Body of pancreas (tissue), 4 donors: Measurements from ENCODE around the gene TRIB2. TPM values are rescaled to one million over a fixed set of nuclear protein-coding genes. Genes with fewer than 3 reads are reported as not detected.

Experiments used
- ATAC-seq: fragments of 150-250 bp; one replicate; pipeline ENCODE4 v1.9.1; 2016
- DNase-seq, 4 donors: peaks; one replicate each; pipeline ENCODE4 v3.0.0-alpha.2; 2019
- H3K27ac ChIP-seq, 4 donors: fragments of 200-600 bp; sonication (generic); 1 replicate in 3 of 4; 2 replicates in 1 of 4; pipeline versions ENCODE4 v1.5.1 to v1.6.1; 2016 to 2019; ENCODE audit warnings: mild to moderate bottlenecking in 1 of 4, mixed read lengths in 1 of 4, moderate library complexity in 1 of 4
- H3K27me3 ChIP-seq, 2 donors: fragments of 200-600 bp; sonication (generic); one replicate each; pipeline ENCODE4 v1.6.0; 2016; ENCODE audit warnings: mild to moderate bottlenecking in 1 of 2
- H3K36me3 ChIP-seq, 2 donors: fragments of 200-600 bp; sonication (generic); replicated peaks in 1 of 2; 2 replicates each; pipeline ENCODE4 v1.5.1; 2016; ENCODE audit warnings: low read depth in 2 of 2; ENCODE audit not compliant: insufficient read depth in 1 of 2
- H3K4me1 ChIP-seq: fragments of 200-600 bp; sonication (generic); one replicate; pipeline ENCODE4 v1.6.0; 2016
- H3K4me3 ChIP-seq, 2 donors: fragments of 200-600 bp; sonication (generic); 1 replicate in 1 of 2; 2 replicates in 1 of 2; pipeline ENCODE4 v1.5.1; 2016 to 2019
- H3K9me3 ChIP-seq, 3 donors: fragments of 200-600 bp; sonication (generic); 1 replicate in 2 of 3; 2 replicates in 1 of 3; pipeline ENCODE4 v1.5.1; 2016
- POLR2A ChIP-seq, 3 donors: fragments of 450-650 bp; IDR thresholded peaks; one replicate each; pipeline ENCODE4 v1.6.1; 2016; ENCODE audit warnings: antibody characterized with exemption in 3 of 3, mild to moderate bottlenecking in 2 of 3
- WGBS, 2 donors: methylation state at CpG; one replicate each; pipeline ENCODE4 v1.1.5; 2017; 5-methylcytosine and 5-hydroxymethylcytosine counted together
- intact Hi-C: fragments of 100-400 bp; cut with DNase I; formaldehyde crosslinking; loops from one replicate; pipeline ENCODE4 v1.15.1; 2023
- total RNA-seq, 2 donors: library from RNA; depleted of rRNA; stranded (reverse); fragments of >200 nt; gene quantifications; one replicate each; pipeline ENCODE4 v1.1.0, GENCODE V29; 2016
- TF ChIP-seq, protein P1 (sequence below), 7 experiments: fragments of 450-650 bp in 4 of 7; fragments of 200-600 bp in 3 of 7; sonication (generic) in 3 of 7; IDR thresholded peaks; one replicate each; pipeline ENCODE4 v1.5.1; 2016 to 2019; ENCODE audit warnings: antibody characterized with exemption in 7 of 7

The TRIB2 gene
- total RNA-seq, 2 donors from 2014 or later: 49.3 to 99.2 TPM

DNA sequence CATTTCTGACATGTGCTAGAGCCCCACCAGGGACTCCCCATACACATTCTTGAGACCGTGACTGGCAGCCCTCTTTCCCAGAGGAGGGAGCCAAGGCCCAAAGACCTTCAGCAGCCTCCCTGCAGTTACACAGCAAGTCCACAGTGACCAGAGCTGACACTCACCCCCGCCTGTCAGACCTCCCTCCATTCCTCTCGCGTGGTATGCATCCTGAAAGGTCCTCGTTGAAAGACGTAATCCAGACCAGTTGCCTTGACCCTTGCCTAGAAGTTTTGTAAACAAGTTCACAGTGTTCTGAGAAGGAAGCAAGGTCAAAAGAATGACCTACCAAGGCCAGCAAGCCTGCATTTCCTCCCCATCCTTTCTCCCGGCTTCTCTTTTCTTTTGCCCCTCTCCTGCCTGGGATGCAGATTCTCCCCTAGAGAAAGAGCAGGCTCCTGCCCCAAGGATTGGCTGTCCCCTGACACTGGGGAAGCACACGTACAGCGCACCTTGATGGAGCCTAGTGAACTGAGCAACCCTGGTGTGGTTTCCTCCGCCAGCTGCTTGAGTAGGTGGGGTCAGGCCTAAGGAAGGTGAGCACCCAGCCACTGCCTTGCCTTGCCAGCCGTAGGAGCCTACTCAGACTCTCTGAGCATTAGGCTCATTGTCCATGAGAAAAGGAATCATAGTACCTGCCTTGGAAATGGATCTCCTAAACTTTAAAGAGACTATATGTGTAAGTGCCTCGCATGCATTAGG is 18.3 kb downstream of the TRIB2 start:
- Histone ChIP-seq H3K4me1 (peaks cover 24% of the 10 kb centered on the region), H3K9me3 (no peaks in the 10 kb centered on the region), H3K27me3 (no peaks in the 10 kb centered on the region), H3K27ac (peak overlapping the region in 1 of 4 donors; percentile 19), H3K36me3 (no peaks in the 10 kb centered on the region), H3K4me3 (no peak overlapping the region)
- ATAC-seq: peak; percentile 18
- 88 to 95% methylated on average over 12 of the region's 12 CpGs for WGBS, 2 donors
- no peak for DNase-seq
- intact Hi-C loops: no loop called here
- TF ChIP-seq, protein P1, sequence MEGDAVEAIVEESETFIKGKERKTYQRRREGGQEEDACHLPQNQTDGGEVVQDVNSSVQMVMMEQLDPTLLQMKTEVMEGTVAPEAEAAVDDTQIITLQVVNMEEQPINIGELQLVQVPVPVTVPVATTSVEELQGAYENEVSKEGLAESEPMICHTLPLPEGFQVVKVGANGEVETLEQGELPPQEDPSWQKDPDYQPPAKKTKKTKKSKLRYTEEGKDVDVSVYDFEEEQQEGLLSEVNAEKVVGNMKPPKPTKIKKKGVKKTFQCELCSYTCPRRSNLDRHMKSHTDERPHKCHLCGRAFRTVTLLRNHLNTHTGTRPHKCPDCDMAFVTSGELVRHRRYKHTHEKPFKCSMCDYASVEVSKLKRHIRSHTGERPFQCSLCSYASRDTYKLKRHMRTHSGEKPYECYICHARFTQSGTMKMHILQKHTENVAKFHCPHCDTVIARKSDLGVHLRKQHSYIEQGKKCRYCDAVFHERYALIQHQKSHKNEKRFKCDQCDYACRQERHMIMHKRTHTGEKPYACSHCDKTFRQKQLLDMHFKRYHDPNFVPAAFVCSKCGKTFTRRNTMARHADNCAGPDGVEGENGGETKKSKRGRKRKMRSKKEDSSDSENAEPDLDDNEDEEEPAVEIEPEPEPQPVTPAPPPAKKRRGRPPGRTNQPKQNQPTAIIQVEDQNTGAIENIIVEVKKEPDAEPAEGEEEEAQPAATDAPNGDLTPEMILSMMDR (IDR thresholded peaks at IDR 0.05): no peak
- TF ChIP-seq POLR2A (IDR thresholded peaks at IDR 0.05): no peak

GRCh38 chr2:12737297-12737696 is 20.6 kb downstream of the TRIB2 start:
- Histone ChIP-seq H3K27ac (no peak overlapping the region), H3K9me3 (no peaks in the 10 kb centered on the region), H3K4me1 (peaks cover 21% of the 10 kb centered on the region), H3K36me3 (peaks cover 0 to 1% of the 10 kb centered on the region in 2 donors), H3K4me3 (no peak overlapping the region), H3K27me3 (no peaks in the 10 kb centered on the region)
- 67 to 84% methylated on average over 9 of the region's 9 CpGs for WGBS, 2 donors
- intact Hi-C loops: no loop called here
- DNase-seq: no peak
- TF ChIP-seq, protein P1 (IDR thresholded peaks at IDR 0.05): no peak
- TF ChIP-seq POLR2A (IDR thresholded peaks at IDR 0.05): no peak
- ATAC-seq: no peak

- WGBS, 2 donors: 82% methylated on average over 11 of the region's 11 CpGs
- Histone ChIP-seq H3K27ac (no peak overlapping the region), H3K9me3 (no peaks in the 10 kb centered on the region), H3K27me3 (no peaks in the 10 kb centered on the region), H3K4me1 (peaks cover 15% of the 10 kb centered on the region), H3K4me3 (no peak overlapping the region), H3K36me3 (peaks cover 0 to 1% of the 10 kb centered on the region in 2 donors)
- DNase-seq (no peak), ATAC-seq (no peak)
- intact Hi-C loops: no loop called here
- TF ChIP-seq, protein P1 (IDR thresholded peaks at IDR 0.05): no peak
- TF ChIP-seq POLR2A (IDR thresholded peaks at IDR 0.05): no peak
These were observed 21.2 kb downstream of the TRIB2 start for GRCh38 chr2:12737738-12738485.

DNA sequence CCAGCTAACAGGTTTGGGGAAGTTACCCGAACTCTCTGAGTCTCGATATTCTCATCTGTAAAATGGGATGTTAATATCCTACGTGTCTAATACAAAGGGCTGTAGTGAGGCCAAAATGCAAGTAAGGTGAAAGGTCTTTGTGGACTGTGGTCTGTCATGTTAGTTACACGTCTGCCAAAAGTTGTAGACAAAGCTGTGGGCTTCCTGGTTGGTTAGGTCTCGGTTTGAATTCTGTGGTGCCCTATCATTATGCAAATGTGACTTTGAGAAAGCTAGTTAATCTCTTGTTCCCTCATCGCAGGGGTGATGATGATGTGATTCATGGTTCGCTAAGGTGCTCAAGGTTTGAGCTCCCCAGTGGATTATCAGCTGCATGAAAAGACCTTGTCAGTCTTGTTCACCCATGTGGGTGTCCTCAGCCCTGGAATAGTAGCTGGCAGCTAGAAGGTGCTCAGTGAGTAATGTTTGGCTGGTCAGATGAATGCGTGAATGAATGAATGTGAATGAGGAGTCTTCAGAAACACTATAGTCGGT is 23.1 kb downstream of the TRIB2 start:
- peaks cover 0 to 1% of the 10 kb centered on the region in 2 donors for H3K36me3 ChIP-seq
- intact Hi-C loops: no loop called here

More for the DNA sequence above, 23.1 kb downstream of the TRIB2 start:
- Histone ChIP-seq H3K4me1 (no peaks in the 10 kb centered on the region), H3K27me3 (no peaks in the 10 kb centered on the region), H3K9me3 (no peaks in the 10 kb centered on the region), H3K4me3 (no peak overlapping the region), H3K27ac (no peak overlapping the region)
- 89 to 95% methylated on average over 9 of the region's 9 CpGs for WGBS, 2 donors
- DNase-seq: no peak
- TF ChIP-seq, protein P1 (IDR thresholded peaks at IDR 0.05): no peak
- TF ChIP-seq POLR2A (IDR thresholded peaks at IDR 0.05): no peak
- no peak for ATAC-seq
